ENCODE measurements around the gene KCNG2.
"Not testable (repeated sequence)": the region's sequence is repeated elsewhere in the genome, so short reads cannot be mapped to it uniquely, and the experiment has no call there.

Gene KCNG2

GRCh38 chr18:79797518-79798345, at the start of gene KCNG2:
Gene KCNG2, plus strand, starts transcription at chr18:79797938. Its CDS starts 65,730 bp downstream, at chr18:79863668.
- DNase-seq = peak in 1 of 2 donors; percentile 57

GRCh38 chr18:79748321-79749180, 49.2 kb upstream of the KCNG2 start:
- no peak for DNase-seq

GRCh38 chr18:79749251-79750191, 48.2 kb upstream of the KCNG2 start:
- DNase-seq = no peak

GRCh38 chr18:79750980-79751571, 46.7 kb upstream of the KCNG2 start:
- DNase-seq = no peak

- DNase-seq = not testable (repeated sequence)
Observed at GRCh38 chr18:79751918-79752578, 45.7 kb upstream of the KCNG2 start.

GRCh38 chr18:79752946-79753345, 44.8 kb upstream of the KCNG2 start:
- DNase-seq = not testable (repeated sequence)

GRCh38 chr18:79753391-79753851, 44.3 kb upstream of the KCNG2 start:
- no peak for DNase-seq

GRCh38 chr18:79754022-79754761, 43.5 kb upstream of the KCNG2 start:
- no peak for DNase-seq

- no peak for DNase-seq
Observed at GRCh38 chr18:79754831-79755351, 42.8 kb upstream of the KCNG2 start.

- no peak for DNase-seq
Observed at GRCh38 chr18:79755496-79756142, 42.1 kb upstream of the KCNG2 start.

- no peak for DNase-seq
Observed at GRCh38 chr18:79756143-79756500, 41.6 kb upstream of the KCNG2 start.

GRCh38 chr18:79756826-79757225, 40.9 kb upstream of the KCNG2 start:
- no peak for DNase-seq

- DNase-seq = no peak
Observed at GRCh38 chr18:79760348-79760747, 37.4 kb upstream of the KCNG2 start.

- DNase-seq = no peak
Observed at GRCh38 chr18:79760881-79761280, 36.9 kb upstream of the KCNG2 start.

GRCh38 chr18:79763407-79763806, 34.3 kb upstream of the KCNG2 start:
- no peak for DNase-seq

GRCh38 chr18:79764131-79764530, 33.6 kb upstream of the KCNG2 start:
- no peak for DNase-seq

GRCh38 chr18:79765491-79766245, 32.1 kb upstream of the KCNG2 start:
- DNase-seq = no peak

GRCh38 chr18:79766308-79766707, 31.4 kb upstream of the KCNG2 start:
- DNase-seq = no peak

- DNase-seq = no peak
Observed at GRCh38 chr18:79768745-79769144, 29.0 kb upstream of the KCNG2 start.
